COLO829 (cell line): ENCODE data around the gene CLCN7.
"Not testable (repeated sequence)": the region's sequence is repeated elsewhere in the genome, so short reads cannot be mapped to it uniquely, and the experiment has no call there.

ENCODE experiments used
- DNase-seq: peaks from one replicate; pipeline ENCODE4 v3.0.0; 2012; ENCODE audit warnings: low spot score

Gene CLCN7

GRCh38 chr16:1487395-1488053 lies 12.7 kb upstream of the CLCN7 start:
- no peak for DNase-seq

GRCh38 chr16:1486551-1487390 lies 11.9 kb upstream of the CLCN7 start:
- no peak for DNase-seq

GRCh38 chr16:1485847-1486496 lies 11.1 kb upstream of the CLCN7 start:
- DNase-seq = no peak

GRCh38 chr16:1481906-1482835 lies 7.3 kb upstream of the CLCN7 start:
- DNase-seq = no peak

- not testable (repeated sequence) for DNase-seq
Observed at GRCh38 chr16:1478937-1479336, 4.1 kb upstream of the CLCN7 start.

- DNase-seq = no peak
Observed at GRCh38 chr16:1477033-1477432, 2.2 kb upstream of the CLCN7 start.

- DNase-seq = no peak
Observed at GRCh38 chr16:1475552-1476114, 805 bp upstream of the CLCN7 start.

- no peak for DNase-seq
Observed at GRCh38 chr16:1474082-1474795, 589 bp downstream of the CLCN7 start.

GRCh38 chr16:1472974-1473373 lies 1.9 kb downstream of the CLCN7 start:
- no peak for DNase-seq

GRCh38 chr16:1471569-1472194 lies 3.1 kb downstream of the CLCN7 start:
- DNase-seq = peak; percentile 53

GRCh38 chr16:1470481-1471251 lies 4.2 kb downstream of the CLCN7 start:
- DNase-seq = peak; percentile 54

GRCh38 chr16:1469693-1470201 lies 5.1 kb downstream of the CLCN7 start:
- no peak for DNase-seq

GRCh38 chr16:1469141-1469540 lies 5.7 kb downstream of the CLCN7 start:
- not testable (repeated sequence) for DNase-seq

GRCh38 chr16:1468426-1468810 lies 6.4 kb downstream of the CLCN7 start:
- DNase-seq = no peak

GRCh38 chr16:1466968-1467521 lies 7.8 kb downstream of the CLCN7 start:
- no peak for DNase-seq

GRCh38 chr16:1466054-1466453 lies 8.8 kb downstream of the CLCN7 start:
- DNase-seq = no peak

- DNase-seq = no peak
Observed at GRCh38 chr16:1465567-1465915, 9.3 kb downstream of the CLCN7 start.

- no peak for DNase-seq
Observed at GRCh38 chr16:1464894-1465566, 9.8 kb downstream of the CLCN7 start.
